Naive B cell (primary cell): Measurements from ENCODE around the gene PTPN6. TPM values are rescaled to one million over a fixed set of nuclear protein-coding genes. Genes with fewer than 3 reads are reported as not detected.

Experiments used
- polyA plus RNA-seq, 6 donors: library from polyadenylated mRNA; unstranded; fragments of 300-500 nt; fragmentation: Illumina TruSeq; gene quantifications; one replicate each; pipeline ENCODE4 v1.2.3, GENCODE V29; 2021; ENCODE audit warnings: low read depth in 6 of 6

PTPN6 gene
- polyA plus RNA-seq, 6 donors from 2014 or later = 398 to 1,059 (median 612) TPM

Other genes starting within 250 kb of the PTPN6 start
- gene COPS7A, start 227.3 kb upstream of the PTPN6 start, polyA plus RNA-seq = 10 to 100 TPM; 26.4 to 43.9 (median 34.4) TPM
- 100 to 1,000 TPM; 128 to 167 (median 150) TPM for gene MLF2, start 198.2 kb upstream of the PTPN6 start, polyA plus RNA-seq
- gene PTMS, start 185.0 kb upstream of the PTPN6 start, polyA plus RNA-seq = under 1 TPM in 1 of 6 donors, not detected in 5; 0.38 TPM
- under 1 TPM in 2 of 6 donors, not detected in 4; 0.16 to 0.17 TPM for gene LAG3, start 178.8 kb upstream of the PTPN6 start, polyA plus RNA-seq
- 1 to 10 TPM in 3 of 6 donors, under 1 TPM in 3; 0.29 to 1.7 (median 1.1) TPM for gene CD4, start 161.8 kb upstream of the PTPN6 start, polyA plus RNA-seq
- gene GPR162, start 129.5 kb upstream of the PTPN6 start, polyA plus RNA-seq = not detected
- not detected for gene P3H3, start 122.9 kb upstream of the PTPN6 start, polyA plus RNA-seq
- not detected for gene GNB3, start 110.4 kb upstream of the PTPN6 start, polyA plus RNA-seq
- 1 to 10 TPM in 1 of 6 donors, under 1 TPM in 3, not detected in 2; 0.74 to 1.0 (median 0.89) TPM for gene CDCA3, start 100.1 kb upstream of the PTPN6 start, polyA plus RNA-seq
- 10 to 100 TPM; 28.5 to 45.1 (median 35.4) TPM for gene USP5, start 99.2 kb upstream of the PTPN6 start, polyA plus RNA-seq
- gene TPI1, start 83.8 kb upstream of the PTPN6 start, polyA plus RNA-seq = 100 to 1,000 TPM; 294 to 712 (median 357) TPM
- gene SPSB2, start 78.1 kb upstream of the PTPN6 start, polyA plus RNA-seq = 10 to 100 TPM in 2 of 6 donors, 1 to 10 TPM in 4; 7.9 to 15.5 (median 8.9) TPM
- gene LRRC23, start 46.5 kb upstream of the PTPN6 start, polyA plus RNA-seq = 1 to 10 TPM; 4.1 to 8.7 (median 7.1) TPM
- 1 to 10 TPM; 3.8 to 8.4 (median 5.9) TPM for gene ENO2, start 36.8 kb upstream of the PTPN6 start, polyA plus RNA-seq
- gene ATN1, start 23.4 kb upstream of the PTPN6 start, polyA plus RNA-seq = 1 to 10 TPM in 3 of 6 donors, under 1 TPM in 2, not detected in 1; 0.57 to 2.2 (median 1.1) TPM
- not detected for gene RNU7-1, start 7.5 kb upstream of the PTPN6 start, polyA plus RNA-seq
- 100 to 1,000 TPM; 126 to 211 (median 194) TPM for gene C12orf57, start 7.3 kb upstream of the PTPN6 start, polyA plus RNA-seq
- gene PHB2, start 19.3 kb downstream of the PTPN6 start, polyA plus RNA-seq = 100 to 1,000 TPM; 107 to 127 (median 114) TPM
- 10 to 100 TPM; 69.7 to 82.7 (median 80.4) TPM for gene EMG1, start 19.6 kb downstream of the PTPN6 start, polyA plus RNA-seq
- gene LPCAT3, start 67.1 kb downstream of the PTPN6 start, polyA plus RNA-seq = 10 to 100 TPM; 14.4 to 30.7 (median 16.7) TPM
- gene C1S, start 109.4 kb downstream of the PTPN6 start, polyA plus RNA-seq = under 1 TPM in 1 of 6 donors, not detected in 5; 0.12 TPM
- gene C1R, start 141.1 kb downstream of the PTPN6 start, polyA plus RNA-seq = 1 to 10 TPM in 4 of 6 donors, under 1 TPM in 1, not detected in 1; 0.95 to 3.1 (median 1.9) TPM
- gene C1RL, start 157.9 kb downstream of the PTPN6 start, polyA plus RNA-seq = 1 to 10 TPM; 2.4 to 9.6 (median 3.5) TPM
- gene RBP5, start 177.5 kb downstream of the PTPN6 start, polyA plus RNA-seq = under 1 TPM in 1 of 6 donors, not detected in 5; 0.51 TPM
- 1 to 10 TPM in 5 of 6 donors, not detected in 1; 1.7 to 3.4 (median 2.9) TPM for gene CLSTN3, start 179.0 kb downstream of the PTPN6 start, polyA plus RNA-seq
- gene PEX5, start 238.3 kb downstream of the PTPN6 start, polyA plus RNA-seq = 10 to 100 TPM in 4 of 6 donors, 1 to 10 TPM in 2; 8.3 to 15.3 (median 12.3) TPM